KMS-11 (cell line): ENCODE data around the gene CALD1.
A peak's percentile ranks its signal among the peaks of the same experiment; 100 is the strongest.
"Not testable (repeated sequence)": the region's sequence is repeated elsewhere in the genome, so short reads cannot be mapped to it uniquely, and the experiment has no call there.

Experiments
- H2AFZ ChIP-seq: fragments of 200-600 bp; sonication (generic); 2 replicates; pipeline ENCODE4 v1.6.1; 2016; ENCODE audit warnings: antibody characterized with exemption, mixed run types, low read depth
- H3K27ac ChIP-seq: fragments of 200-600 bp; sonication (generic); 2 replicates; pipeline ENCODE4 v1.6.1; 2016; ENCODE audit warnings: mild to moderate bottlenecking, mixed run types
- H3K27me3 ChIP-seq: fragments of 200-600 bp; sonication (generic); 2 replicates; pipeline ENCODE4 v1.6.1; 2017; ENCODE audit warnings: mild to moderate bottlenecking, low read depth, mixed run types, moderate library complexity; ENCODE audit not compliant: insufficient read depth
- H3K36me3 ChIP-seq: fragments of 200-600 bp; sonication (generic); 2 replicates; pipeline ENCODE4 v1.6.1; 2017; ENCODE audit warnings: mild to moderate bottlenecking, mixed run types; ENCODE audit not compliant: insufficient read depth
- H3K4me1 ChIP-seq: fragments of 200-600 bp; sonication (generic); 2 replicates; pipeline ENCODE4 v1.6.1; 2016; ENCODE audit warnings: mild to moderate bottlenecking, low read depth, mixed run types; ENCODE audit not compliant: poor library complexity, severe bottlenecking
- H3K4me2 ChIP-seq: fragments of 200-600 bp; sonication (generic); 2 replicates; pipeline ENCODE4 v1.7.0; 2016; ENCODE audit warnings: mild to moderate bottlenecking, mixed run types
- H3K4me3 ChIP-seq: fragments of 200-600 bp; sonication (generic); IDR thresholded peaks from 2 replicates; pipeline ENCODE4 v1.6.1; 2017; ENCODE audit warnings: low read depth, low read length, mixed read lengths; ENCODE audit not compliant: insufficient read depth
- H3K79me2 ChIP-seq: fragments of 200-600 bp; sonication (generic); 2 replicates; pipeline ENCODE4 v1.6.1; 2016; ENCODE audit warnings: low read depth, mixed run types; ENCODE audit not compliant: insufficient read depth
- H3K9ac ChIP-seq: fragments of 200-600 bp; sonication (generic); 2 replicates; pipeline ENCODE4 v1.6.1; 2016; ENCODE audit warnings: mild to moderate bottlenecking, mixed run types
- H4K20me1 ChIP-seq: fragments of 200-600 bp; sonication (generic); 2 replicates; pipeline ENCODE4 v1.6.1; 2016; ENCODE audit warnings: mild to moderate bottlenecking, mixed run types; ENCODE audit not compliant: insufficient read depth
- TF ChIP-seq, protein P1 (sequence below): fragments of 200-600 bp; sonication (generic); conservative IDR thresholded peaks from 2 replicates; pipeline ENCODE4 v1.6.1; 2017; ENCODE audit warnings: low read depth, mild to moderate bottlenecking, antibody characterized with exemption, low read length, moderate library complexity, mixed read lengths

The CALD1 gene

DNA sequence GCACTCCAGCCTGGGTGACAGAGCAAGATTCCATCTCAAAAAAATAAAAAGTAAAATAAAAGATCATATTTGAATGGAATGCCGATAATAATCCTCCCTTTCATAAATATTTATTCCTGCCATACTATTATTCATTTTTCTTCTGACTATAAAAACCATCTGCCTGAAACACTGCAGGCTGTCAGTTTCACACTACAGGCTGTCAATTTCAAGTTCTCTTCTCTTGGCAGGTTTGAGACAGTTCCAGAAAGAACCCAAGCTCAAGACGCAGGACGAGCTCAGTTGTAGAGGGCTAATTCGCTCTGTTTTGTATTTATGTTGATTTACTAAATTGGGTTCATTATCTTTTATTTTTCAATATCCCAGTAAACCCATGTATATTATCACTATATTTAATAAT is 188.7 kb downstream of the CALD1 start:
- H3K27me3 ChIP-seq: no peaks in the 10 kb centered on the region
- no peak overlapping the region for H3K27ac ChIP-seq
- H3K4me1 ChIP-seq: no peaks in the 10 kb centered on the region
- no peak overlapping the region for H3K4me3 ChIP-seq
- H4K20me1 ChIP-seq: no peaks in the 10 kb centered on the region
- no peaks in the 10 kb centered on the region for H3K79me2 ChIP-seq
- no peak overlapping the region for H2AFZ ChIP-seq
- no peak overlapping the region for H3K9ac ChIP-seq
- TF ChIP-seq, protein P1, sequence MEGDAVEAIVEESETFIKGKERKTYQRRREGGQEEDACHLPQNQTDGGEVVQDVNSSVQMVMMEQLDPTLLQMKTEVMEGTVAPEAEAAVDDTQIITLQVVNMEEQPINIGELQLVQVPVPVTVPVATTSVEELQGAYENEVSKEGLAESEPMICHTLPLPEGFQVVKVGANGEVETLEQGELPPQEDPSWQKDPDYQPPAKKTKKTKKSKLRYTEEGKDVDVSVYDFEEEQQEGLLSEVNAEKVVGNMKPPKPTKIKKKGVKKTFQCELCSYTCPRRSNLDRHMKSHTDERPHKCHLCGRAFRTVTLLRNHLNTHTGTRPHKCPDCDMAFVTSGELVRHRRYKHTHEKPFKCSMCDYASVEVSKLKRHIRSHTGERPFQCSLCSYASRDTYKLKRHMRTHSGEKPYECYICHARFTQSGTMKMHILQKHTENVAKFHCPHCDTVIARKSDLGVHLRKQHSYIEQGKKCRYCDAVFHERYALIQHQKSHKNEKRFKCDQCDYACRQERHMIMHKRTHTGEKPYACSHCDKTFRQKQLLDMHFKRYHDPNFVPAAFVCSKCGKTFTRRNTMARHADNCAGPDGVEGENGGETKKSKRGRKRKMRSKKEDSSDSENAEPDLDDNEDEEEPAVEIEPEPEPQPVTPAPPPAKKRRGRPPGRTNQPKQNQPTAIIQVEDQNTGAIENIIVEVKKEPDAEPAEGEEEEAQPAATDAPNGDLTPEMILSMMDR: no peak
- no peaks in the 10 kb centered on the region for H3K36me3 ChIP-seq
- no peak overlapping the region for H3K4me2 ChIP-seq

DNA sequence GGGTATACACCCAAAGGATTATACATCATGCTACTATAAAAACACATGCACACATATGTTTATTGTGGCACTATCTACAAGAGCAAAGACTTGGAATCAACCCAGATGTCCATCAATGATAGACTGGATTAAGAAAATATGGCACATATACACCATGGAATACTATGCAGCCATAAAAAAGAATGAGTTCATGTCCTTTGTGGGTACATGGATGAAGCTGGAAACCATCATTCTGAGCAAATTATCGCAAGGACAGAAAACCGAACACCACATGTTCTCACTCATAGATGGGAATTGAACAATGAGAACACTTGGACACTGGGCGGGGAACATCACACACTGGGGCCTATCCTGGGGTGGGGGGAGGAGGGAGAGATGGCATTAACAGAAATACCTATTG is 202.2 kb downstream of the CALD1 start:
- not testable (repeated sequence) for H3K27me3 ChIP-seq, H3K79me2 ChIP-seq, H3K36me3 ChIP-seq, H2AFZ ChIP-seq, H3K9ac ChIP-seq, H3K4me2 ChIP-seq, H3K4me1 ChIP-seq, H4K20me1 ChIP-seq, H3K27ac ChIP-seq, H3K4me3 ChIP-seq

DNA sequence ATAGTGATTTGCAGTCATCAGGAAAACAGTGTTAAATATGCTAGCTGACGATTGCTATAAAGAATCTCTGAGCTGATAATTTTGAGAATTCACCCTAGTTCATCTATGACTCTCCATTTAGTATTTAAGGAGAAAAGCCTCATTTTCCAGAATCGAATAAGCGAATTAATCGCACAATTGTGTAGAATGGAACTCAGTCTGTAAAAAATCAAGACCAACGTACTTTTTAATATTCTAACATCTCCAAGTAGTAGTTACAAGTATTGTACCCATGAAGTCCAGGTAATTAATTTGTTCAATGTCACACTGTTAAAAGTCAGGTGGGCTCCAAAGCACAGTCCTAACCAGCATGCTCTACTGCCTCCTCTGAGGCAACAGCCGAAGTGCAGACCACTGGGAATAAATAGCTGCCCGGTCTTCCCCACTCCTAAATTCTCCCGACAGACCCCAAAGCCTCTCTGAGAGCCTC is 206.5 kb downstream of the CALD1 start:
- Histone ChIP-seq H3K79me2 (peaks cover 42% of the 10 kb centered on the region), H4K20me1 (no peaks in the 10 kb centered on the region), H2AFZ (peak overlapping the region; percentile 77), H3K9ac (peak overlapping the region; percentile 91), H3K27ac (peak overlapping the region; percentile 85), H3K27me3 (no peaks in the 10 kb centered on the region), H3K36me3 (peaks cover 5% of the 10 kb centered on the region; the same call in 1 of the 2 replicates), H3K4me1 (peaks cover 36% of the 10 kb centered on the region), H3K4me2 (peak overlapping the region; percentile 74), H3K4me3 (peak overlapping the region; percentile 45)
- TF ChIP-seq, protein P1: no peak

DNA sequence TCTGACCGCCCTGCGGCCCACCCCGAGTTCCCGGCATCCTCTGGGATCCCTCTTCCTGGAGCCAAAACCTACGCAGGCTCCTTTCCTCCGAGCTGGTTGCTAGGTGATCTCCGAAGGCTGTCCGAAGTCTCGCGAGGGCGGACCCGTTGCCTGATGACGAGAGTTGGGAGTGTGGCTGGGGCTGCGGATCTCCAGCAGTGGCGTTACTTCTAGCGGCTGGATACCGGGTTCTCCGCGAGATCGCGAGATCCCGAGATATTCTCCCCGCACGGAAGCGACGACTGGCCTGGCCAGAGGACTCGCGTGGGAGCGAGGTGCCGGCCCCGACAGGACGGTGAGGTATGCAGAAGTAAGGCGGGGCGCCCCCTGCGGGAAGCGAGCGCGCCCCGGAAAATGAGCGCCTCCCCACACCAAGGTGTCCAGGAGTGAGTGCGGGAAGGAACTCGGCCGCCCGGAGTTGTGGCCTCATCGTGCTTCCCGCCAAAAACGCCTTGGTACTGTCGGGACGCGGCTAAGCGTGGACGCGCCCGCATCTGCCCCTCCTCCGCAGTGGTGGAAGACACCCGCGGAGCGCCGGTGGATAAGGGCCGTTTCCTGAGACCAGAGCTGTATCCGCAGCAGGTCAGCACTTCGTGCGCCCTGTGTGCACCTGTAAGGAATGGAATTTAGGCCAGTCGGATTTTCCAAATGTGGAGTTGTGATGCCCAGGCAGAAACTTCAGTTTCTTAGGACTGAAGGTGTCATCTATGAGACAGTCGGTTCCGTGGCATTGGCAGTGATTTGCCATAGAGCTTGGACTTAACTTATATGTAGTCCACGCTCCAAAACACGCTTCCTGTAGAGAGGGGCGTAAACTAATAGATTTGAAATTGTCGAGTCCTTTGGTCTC is 207.2 kb downstream of the CALD1 start, which contains the start of gene AGBL3:
AGBL3 (plus strand) TSS at position 146 of the 889 bp plus-strand sequence. CDS start 1,426 bp downstream, outside the sequence.
- Histone ChIP-seq H3K4me3 (peak within 1 kb of the TSS; percentile 63), H3K4me1 (peaks cover 43% of the 10 kb centered on the region), H3K27ac (peak within 1 kb of the TSS; percentile 85), H3K36me3 (peaks cover 5% of the 10 kb centered on the region; the same call in 1 of the 2 replicates), H3K9ac (peak within 1 kb of the TSS; percentile 91), H3K79me2 (peaks cover 42% of the 10 kb centered on the region), H3K4me2 (peak within 1 kb of the TSS; percentile 74), H3K27me3 (no peaks in the 10 kb centered on the region), H2AFZ (peak within 1 kb of the TSS; percentile 77), H4K20me1 (no peaks in the 10 kb centered on the region)
- TF ChIP-seq, protein P1: peak; percentile 86
